HG03520 (cell line): ENCODE measurements around the gene POTEM.
"Not testable (repeated sequence)": the region's sequence is repeated elsewhere in the genome, so short reads cannot be mapped to it uniquely, and the experiment has no call there.

ENCODE experiments used
- ATAC-seq: cut with Tn5 transposase; IDR thresholded peaks from one replicate; pipeline ENCODE4 v1.9.1; 2021; ENCODE audit warnings: mild to moderate bottlenecking, moderate library complexity; ENCODE audit not compliant: unreplicated experiment

Gene POTEM

DNA sequence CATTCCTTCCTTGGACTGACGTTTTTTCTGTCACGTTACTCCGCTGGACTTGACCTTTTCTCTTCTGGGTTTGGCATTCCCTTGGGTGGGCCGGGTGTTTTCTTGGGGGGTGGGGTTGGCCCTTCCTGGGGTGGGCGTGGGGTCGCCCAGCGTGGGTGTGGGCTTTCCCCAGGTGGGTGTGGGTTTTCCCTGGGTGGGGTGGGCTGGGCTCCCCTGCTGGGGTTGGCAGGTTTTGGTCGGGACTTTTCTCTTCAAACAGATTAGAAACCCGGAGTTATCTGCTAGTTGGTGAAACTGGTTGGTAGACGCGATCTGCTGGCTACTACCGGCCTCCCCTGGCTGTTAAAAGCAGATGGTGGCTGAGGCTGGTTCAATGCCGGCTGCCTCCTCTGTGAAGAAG lies at the start of gene POTEM:
Gene POTEM (plus strand): TSS at position 301 of the 400 bp plus-strand sequence. CDS start 52 bp downstream, at position 353.
- not testable (repeated sequence) for ATAC-seq

DNA sequence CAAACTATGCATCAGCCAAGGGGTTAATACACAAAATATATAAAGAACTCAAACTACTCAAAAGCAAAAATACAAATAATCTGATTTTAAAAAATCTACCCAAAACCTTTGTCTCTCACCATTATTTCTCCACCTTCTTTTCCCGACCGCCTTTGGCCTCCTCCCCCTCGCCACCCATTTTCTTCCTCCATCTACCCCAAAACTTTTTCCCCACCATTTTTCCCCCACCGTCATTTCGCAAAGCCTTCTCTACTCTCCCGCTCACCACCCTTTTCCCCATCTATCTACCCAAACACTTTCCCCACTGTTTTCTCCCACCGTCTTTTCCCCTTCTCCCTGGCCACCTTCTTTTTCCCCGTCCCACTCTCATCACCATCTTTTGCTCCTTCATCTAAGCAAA lies 48.9 kb upstream of the POTEM start:
- not testable (repeated sequence) for ATAC-seq

DNA sequence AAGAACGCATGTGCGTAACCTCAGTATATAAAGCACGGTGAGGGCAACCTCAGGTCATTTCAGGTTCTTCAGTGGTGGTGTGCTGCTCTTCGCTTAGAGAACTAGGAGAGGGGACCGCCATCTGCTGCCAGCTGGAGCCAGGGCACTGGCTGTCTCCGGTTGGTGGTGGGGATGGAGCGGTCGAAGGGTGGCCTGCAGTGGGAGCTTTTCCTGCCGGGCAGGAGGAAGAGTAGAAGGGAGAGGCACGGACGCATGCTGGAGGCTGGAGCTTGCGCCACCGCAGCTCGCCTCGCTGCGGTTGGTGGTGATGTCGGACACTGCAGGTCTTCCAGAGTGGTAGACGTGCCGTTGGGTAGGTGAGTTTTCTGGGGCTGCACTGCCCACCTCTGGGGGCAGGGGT lies 47.2 kb upstream of the POTEM start:
- not testable (repeated sequence) for ATAC-seq

DNA sequence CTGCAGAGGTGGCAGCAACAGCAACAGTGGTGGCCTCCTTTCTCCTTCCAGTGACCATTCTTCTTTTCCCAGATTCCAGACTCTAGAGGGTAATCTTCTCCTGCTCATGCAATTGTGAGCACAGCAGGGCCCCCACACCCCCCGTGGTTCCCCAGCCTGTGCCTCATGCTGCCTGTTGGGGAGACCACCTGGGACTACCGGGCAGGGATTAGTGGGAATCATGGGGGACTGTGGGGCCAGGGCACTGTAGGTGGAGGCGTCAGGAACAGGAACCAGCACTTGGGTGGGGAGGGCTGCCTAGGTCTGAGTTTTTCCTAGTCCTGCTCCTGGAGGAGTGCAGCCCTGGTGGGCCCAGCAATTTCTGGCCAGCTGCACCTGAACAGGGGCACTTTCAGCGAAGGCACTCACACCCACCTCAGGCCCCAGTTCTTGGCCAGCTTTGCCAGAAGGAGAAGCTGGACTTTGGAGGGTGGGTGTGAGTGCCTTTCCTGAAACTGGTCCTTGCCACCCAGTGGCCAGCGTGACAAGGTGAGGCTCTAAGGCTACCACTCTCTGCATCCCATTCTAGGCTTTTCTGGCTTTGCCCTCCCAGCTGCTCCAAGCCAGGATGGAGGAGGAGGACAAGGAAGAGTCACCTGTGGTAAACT lies 46.1 kb upstream of the POTEM start:
- ATAC-seq = not testable (repeated sequence)

DNA sequence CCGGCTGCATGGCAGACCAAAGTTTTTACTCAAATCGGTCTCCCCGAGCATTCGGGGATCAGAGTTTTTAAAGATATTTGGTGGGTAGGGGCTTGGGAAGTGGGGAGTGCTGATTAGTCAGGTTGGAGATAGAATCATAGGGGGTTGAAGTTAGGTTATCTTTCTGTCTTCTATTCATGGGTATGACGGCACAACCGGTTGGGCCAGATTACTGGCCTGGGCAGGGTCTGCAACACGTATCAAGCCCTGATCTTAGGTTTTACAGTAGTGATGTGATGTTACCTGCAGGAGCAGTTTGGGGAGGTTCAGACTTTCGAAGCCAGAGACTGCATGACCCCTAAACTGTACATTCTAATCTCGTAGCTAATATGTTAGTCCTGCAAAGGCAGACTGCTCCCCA lies 30.4 kb upstream of the POTEM start:
- not testable (repeated sequence) for ATAC-seq

DNA sequence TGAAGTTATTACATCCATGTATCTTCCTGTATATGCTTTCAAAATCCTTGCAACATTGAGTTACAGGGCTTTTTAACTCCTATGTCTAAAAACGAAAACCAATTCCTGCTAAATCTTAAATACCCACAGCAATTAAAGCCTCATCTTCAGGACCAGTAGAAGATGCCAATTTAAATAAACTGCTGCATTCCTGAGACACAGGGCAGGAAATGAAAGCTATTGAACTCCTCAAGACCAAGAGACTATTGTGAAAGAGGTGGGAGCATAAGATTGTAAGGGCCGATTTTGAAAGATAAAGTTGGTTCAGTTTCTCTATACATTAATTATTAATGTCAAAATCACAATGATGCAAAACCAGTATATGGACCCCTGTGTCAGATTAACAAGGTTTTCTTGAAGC lies 28.5 kb upstream of the POTEM start:
- not testable (repeated sequence) for ATAC-seq

DNA sequence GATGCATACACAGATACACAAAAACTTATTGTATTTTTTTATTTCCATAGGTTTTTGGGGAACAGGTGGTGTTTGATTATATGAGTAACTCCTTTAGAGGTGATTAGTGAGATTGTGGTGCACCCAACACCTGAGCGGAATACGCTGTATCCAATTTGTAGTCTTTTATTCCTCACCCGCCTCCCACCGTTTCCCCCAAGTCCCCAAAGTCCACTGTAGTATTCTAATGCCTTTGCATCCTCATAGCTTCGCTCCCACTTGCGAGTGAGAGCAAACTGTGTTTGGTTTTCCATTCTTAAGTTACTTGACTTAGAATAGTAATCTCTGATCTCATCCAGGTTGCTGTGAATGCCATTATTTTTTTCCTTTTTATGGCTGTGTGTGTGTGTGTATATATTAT lies 17.3 kb upstream of the POTEM start:
- ATAC-seq = not testable (repeated sequence)

DNA sequence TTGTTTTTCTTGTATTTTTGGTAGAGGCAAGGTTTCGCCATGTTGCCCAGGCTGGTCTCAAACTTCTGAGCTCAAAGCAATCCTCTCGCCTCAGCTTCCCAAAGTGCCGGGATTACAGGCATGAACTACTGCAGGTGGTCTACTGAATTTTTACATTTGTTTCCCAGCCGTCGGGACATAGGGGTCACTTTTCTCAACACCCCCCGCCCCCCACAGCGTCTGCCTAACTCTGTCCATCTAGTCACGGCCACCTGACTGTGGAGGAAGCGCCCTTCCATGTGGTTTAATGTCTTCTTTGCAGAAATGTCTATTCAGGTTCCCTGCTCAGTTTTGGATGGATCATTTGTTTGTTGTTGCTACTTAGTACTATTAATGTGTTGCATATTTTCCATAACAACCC lies 14.1 kb upstream of the POTEM start:
- ATAC-seq = not testable (repeated sequence)

DNA sequence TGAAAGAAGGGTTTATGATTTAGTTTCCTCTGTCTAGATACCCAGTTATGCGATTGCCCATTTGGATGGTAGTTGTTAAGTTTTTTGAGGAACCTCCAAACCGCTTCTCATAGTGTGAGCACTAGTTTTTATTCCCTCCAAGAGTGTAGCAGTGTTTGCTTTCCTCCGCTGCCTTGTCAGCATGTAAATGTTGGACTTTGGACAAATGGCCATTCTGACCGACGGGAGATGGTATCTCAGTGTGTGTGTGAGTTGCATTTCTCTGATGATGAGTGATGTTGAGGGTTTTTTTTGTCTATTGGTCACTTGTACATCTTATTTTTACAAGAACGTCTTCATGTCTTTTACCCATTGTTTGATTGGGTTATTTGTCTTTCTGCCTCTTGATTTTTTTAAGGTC lies 11.4 kb upstream of the POTEM start:
- ATAC-seq = not testable (repeated sequence)

DNA sequence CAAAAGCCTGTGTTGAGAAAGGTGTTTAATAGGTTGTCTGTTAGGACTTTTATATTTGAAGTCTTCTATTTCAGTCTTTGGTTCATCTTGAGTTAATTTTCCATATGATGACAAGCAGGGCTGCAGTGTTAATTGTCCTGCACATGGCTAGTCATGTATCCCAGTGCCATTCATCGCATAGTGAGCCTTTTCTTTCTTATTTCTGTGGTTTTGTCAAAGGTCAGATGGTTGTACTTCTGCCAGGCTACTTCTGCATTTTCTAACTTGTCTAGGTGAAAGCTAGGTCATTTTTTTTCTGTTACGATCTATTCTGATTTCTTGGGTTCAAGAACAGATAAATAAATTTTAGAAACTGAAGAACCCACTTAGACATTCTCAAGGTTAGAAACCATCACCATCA lies 5.7 kb upstream of the POTEM start:
- not testable (repeated sequence) for ATAC-seq

DNA sequence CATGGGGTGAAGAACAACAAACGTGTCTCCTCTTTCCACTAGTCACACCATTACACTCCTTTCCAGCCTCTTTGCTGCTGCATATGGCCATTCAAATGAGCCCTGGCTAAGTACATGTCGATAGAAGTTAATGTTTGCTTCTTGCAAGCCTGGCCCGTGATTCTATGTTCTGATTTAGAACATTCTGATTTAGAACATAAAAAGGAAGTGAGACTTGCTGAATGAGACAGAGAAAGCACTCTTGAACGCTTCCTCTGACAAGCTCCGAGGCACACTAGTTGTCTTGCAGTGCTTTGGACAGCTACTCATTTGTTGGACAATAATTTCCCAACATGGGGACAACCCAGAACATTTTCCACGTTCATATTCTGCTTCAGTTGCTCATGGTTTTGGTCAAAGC lies 5.1 kb upstream of the POTEM start:
- ATAC-seq = not testable (repeated sequence)

DNA sequence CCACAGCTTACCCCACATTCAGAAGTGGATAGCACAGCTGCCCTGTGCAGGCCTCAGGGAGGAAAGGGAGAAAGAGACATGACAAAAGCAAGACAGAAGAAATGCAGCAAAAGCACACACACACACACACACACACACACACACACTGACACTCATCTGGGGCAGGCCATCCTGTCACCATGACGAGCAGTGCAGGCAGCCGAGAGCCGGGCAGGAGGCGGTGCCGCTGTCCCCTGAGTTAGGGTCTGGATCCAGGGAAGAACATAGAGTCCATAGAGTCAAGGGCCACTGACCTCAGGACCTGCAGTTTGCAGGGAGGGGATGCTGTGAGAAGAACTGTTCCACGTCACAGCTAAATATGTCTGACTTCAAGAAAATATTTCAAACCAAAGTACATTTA lies 4.0 kb upstream of the POTEM start:
- not testable (repeated sequence) for ATAC-seq

DNA sequence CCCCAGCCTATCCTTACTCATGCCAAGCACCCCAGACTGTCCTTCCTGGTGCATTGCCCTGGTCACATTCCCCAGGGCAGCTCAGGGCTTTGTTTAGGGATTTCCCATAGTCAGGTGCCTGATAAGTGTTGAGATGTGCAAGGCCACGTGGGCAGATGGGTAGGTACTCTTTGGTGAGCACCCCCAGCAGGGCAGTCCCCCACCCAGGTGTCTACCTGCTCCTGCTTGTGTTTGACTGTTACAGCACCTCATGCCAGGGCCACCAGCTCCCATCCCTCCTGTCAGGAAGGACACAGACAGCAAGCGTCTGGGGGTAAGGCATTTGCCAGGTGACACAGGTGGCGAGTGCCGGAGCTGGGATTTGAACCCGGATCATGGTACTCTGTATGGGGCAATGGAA lies 2.4 kb upstream of the POTEM start:
- ATAC-seq = not testable (repeated sequence)

DNA sequence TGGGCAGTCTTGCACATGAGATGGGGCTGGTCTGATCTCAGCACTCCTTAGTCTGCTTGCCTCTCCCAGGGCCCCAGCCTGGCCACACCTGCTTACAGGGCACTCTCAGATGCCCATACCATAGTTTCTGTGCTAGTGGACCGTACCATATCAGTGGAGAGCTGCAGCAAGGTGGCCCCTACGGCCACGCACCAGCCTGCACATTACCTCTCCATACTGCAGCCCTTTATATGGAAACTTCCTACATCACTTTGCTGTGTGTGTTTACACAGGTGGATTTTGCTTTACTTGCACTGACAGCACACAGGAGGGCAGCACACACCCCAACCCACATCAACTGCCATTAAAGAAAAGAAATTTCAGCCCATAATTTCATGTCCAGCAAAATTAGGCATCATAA lies 35.3 kb downstream of the POTEM start:
- ATAC-seq = not testable (repeated sequence)

DNA sequence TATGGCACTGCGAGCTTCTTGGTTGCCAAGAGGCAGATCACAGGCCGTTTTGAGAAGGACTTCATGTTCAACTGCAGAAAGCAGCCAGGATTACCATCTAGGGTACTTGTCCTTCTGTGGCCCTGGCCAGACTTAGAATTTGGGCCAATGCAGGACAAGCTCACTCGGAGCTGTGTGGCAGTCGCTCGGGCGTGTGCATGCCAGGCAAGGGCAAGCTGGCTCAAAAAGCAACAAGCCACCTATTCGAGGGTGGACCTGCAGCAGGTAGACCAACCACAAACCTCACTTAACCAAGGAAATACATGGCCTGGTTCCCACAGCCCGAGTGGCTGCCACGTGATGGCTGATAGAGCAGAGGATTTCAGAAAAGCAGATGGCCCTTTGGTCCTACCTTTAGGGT lies 39.3 kb downstream of the POTEM start:
- not testable (repeated sequence) for ATAC-seq

DNA sequence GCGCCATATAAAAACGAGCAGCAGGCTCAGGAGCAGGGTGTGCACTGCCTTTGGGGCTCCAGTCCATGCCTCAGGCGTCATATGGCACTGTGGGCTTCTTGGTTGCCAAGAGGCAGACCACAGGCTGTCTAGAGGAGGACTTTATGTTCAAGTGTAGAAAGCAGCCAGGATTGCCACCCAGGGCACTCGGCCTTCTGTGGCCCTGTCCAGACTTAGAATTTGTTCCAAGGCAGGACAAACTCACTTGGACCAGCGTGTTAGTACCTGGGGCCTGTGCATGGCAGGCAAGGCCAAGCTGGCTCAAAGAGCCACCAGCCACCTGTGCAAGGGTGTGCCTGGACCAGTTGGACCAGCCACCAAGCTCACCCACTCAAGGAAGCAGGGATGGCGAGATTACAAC lies 40.4 kb downstream of the POTEM start:
- ATAC-seq = not testable (repeated sequence)

DNA sequence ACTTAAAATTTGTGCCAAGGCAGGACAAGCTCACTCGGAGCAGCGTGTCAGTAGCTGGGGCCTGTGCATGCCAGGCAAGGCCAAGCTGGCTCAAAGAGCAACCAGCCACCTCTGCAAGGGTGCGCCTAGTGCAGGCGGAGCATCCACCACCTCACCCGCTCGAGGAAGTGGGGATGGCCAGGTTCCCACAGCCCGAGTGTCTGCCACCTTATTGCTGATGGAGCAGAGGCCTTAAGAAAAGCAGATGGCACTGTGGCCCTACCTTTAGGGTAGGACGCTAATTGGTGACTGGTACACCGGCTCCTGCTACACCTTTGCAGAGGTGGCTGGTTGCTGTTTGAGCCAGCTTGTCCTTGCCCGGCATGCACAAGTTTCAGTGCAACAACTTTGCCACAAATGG lies 43.8 kb downstream of the POTEM start:
- ATAC-seq = not testable (repeated sequence)

DNA sequence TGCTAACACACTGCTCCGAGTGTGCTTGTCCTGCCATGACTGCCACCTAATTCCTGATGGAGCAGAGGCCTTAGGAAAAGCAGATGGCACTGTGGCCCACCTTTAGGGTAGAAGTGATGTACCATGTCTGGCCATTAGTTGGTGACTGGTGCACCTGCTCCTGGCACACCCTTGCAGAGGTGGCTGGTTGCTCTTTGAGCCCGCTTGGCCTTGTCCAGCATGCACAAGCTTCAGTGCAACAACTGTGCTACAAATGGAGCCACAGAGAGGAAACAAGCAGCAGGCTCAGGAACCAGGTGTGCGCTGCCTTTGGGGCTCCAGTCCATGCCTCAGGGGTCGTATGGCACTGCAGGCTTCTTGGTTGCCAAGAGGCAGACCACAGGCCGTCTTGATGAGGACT lies 44.5 kb downstream of the POTEM start:
- not testable (repeated sequence) for ATAC-seq

DNA sequence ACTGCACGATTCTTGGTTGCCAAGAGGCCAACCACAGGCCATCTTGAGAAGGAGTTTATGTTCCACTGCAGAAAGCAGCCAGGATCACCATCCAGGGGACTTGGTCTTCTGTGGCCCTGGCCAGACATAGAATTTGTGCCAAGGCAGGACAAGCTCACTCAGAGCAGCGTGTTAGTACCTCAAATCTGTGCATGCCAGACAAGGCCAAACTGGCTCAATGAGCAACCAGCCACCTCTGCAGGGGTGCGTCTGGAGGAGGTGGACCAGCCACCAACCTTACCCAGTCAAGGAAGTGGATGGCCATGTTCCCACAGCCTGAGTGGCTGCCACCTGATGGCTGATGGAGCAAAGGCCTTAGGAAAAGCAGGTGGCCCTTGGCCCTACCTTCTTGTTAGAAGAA lies 48.0 kb downstream of the POTEM start:
- not testable (repeated sequence) for ATAC-seq

DNA sequence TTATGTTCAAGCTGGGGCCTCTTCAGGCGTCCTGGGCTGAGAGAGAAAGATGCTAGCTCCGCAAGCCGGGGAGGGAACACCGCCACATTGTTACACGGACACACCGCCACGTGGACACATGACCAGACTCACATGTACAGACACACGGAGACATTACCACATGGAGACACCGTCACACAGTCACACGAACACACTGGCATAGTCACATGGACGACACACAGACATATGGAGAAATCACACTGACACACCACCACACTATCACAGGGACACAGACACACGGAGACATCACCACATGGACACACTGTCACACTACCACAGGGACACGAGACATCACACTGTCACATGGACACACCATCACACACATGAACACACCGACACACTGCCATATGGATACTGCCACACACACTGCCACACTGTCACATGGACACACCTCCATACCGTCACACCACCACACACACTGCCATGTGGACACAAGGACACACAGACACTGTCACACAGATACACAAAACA lies 57.9 kb downstream of the POTEM start:
- not testable (repeated sequence) for ATAC-seq

DNA sequence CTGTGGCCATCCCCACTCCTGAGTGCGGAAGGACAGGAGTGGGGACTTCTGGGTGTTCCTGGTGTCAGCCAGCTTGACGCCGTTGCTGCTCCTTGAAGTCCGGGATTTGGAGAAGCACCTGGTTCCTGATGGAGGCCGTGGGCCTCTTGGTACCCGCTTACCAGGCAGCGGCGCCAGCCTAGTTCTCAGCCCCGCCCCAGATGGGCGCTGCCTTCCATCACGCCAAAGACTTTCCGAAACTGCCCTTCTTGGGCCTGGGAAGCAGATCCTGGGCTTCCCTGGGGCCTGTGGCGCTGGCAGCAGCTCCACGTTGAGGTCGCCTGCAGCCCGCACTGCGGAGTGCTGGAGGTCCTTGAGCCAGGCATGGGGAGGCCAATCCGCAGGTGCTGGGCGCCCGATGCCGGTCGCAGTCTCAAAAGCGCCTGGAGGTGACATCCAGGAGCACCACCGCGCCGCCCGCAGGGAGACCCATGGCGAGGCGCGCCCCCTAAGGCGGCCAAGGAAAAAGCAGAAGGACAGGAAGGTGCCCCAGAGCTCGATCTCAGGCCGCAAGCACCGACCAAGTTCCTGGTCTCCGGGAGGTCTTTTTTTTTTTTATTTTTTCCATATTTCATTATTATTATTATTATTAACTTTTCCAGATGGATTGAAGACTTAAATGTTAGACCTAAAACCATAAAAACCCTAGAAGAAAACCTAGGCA lies 59.6 kb downstream of the POTEM start:
- not testable (repeated sequence) for ATAC-seq

DNA sequence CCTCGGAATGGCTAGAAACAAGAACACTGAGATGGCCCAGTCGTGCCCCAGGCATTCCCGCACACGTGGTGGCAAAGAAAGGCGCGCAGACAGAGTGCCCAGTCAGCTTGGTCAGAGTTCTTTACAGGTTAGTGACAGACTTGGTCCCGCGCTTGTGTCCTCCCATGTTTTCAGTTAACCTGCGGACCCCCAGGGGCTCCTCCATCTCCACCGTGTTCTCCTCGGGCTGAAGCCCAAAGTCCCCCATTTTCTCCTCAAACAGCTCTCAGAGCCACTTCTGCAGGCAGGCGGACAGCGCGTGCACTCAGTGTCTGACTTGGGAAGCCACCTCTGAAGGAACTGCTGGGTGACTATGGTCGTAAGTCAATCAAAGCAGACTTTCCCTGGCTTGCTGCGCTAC lies 60.7 kb downstream of the POTEM start:
- not testable (repeated sequence) for ATAC-seq
